GM21447 (cell line): ENCODE results near the gene TMC3.
"Not testable (repeated sequence)": the region's sequence is repeated elsewhere in the genome, so short reads cannot be mapped to it uniquely, and the experiment has no call there.

Source experiments
- ATAC-seq: cut with Tn5 transposase; IDR thresholded peaks from one replicate; pipeline ENCODE4 v1.9.1; 2021; ENCODE audit not compliant: unreplicated experiment

The TMC3 gene

DNA sequence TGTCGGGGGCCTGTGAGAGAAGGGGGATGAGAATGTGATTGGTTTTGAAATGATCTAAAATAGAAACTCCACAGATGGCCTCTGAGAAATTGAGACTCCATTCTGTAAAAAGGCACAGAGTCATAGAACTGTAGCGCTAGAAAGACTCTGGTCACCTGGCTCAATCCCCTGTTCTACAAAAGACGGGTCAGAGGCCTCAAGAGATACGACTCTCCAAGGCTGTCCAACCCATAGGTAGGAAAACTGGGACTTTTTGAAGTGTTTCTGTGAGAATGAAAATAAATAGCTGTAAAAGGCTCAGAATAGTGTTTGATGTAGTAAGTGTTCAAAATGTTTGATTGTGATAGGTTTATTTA lies 11.7 kb upstream of the TMC3 start:
- ATAC-seq, result no peak

DNA sequence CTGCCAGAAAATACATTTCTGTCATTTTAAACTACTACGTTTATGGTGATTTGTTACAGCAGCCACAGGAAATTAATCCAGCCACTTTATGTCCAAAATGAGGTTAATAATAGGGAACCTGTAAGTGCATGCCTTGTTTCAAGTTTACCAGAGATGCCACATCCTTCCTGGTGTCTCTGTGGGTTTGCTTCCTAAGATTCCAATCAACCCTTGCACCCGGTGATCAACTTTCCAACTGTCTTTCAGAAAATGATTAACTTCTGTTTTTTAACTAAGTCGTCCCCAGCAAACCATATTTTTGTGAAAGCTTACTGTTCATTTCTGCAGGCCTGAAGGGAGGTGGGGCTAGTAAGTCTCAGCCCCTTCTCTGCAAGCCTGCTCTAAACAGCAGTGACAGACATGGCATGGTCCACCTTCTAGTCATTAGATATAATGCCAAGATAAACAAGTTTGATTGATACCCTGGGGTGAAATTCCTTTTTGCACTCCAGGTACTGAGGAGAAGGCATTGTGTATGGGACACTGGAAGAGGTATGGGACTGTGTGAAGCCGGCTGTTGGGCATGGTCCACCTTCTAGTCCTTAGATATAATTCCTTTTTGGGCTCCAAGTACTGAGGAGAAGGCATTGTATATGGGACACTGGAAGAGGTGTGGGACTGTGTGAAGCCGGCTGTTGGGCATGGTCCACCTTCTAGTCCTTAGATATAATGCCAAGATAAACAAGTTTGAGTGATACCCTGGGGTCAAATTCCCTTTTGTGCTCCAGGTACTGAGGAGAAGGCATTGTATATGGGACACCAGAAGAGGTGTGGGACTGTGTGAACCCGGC lies 11.1 kb upstream of the TMC3 start:
- ATAC-seq, result no peak

DNA sequence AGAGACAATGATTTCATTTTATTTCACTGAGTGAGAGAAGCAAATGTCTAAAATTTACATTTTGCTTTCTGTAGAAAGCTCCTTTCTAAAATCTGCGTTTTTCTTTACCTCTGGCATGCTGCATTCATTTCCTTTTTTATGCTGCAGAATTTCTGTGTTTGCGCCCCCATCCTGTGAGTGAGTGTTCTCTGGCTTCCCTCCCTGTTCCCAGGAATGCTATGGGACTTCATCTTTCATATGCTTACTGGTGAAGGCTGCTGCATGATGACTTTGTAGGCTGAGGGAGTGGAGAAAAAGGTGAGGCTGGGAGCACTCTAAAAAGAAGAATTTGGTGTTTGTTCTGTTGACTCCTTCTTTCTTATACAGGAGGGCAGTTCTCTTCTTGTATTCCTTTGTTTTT lies 7.7 kb upstream of the TMC3 start:
- no peak for ATAC-seq

DNA sequence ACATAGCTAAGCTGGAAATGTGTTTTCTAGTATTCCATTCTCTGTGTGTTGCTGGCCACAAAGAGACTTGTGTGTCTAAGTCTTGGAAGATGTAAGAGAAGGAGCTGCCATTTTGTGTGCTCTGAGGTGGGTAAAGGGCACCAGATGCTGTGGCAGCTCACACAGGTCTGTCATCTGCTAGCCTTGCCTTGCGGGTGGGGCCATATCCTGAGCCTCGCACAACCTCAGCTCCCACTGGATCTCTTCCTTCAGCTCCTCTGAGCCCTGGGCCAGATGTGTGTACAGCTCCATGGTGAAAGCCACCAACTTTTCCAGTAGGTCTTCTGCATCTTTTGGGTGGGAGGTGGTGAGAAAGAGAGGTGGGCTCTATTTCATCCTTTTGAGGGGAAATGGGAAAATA lies 6.7 kb upstream of the TMC3 start:
- ATAC-seq, result no peak

DNA sequence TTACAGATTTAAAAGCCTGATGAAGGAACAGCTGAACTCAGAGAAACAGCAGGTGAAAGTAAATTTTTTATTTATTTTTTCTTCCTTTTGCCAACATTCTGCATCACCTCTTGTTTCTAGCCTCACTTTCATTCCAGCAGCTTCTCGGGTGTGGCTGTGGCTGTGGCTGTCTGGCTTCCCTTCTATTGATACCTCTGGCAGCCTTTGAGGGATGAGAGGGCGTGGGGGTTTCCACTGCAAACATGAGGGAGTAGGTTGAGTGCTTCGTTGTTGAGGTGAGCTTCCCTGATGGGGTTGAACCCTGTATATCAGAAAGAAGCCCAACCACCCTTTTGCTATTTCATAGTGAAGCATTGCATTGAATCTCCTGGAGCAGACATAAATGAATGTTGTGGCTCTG lies 6.2 kb upstream of the TMC3 start:
- ATAC-seq, result no peak

DNA sequence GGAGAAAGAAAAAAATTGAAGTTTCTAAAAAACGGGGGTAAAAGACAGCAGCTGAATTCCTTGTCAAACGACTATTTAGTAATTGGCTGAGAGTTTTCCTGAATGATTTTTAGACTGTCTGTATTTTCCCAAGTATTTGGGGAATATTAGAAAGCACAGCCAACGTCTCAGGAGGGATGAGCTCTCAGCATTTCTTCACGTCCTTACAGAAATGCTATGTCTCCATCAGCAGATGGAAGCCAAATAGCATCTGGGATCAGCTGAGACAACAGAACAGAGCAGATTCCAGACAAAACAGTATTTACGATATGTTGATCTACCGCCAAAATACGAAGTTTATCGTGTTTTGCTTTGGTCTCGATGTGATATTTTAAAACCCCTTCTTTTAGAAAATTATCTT lies 5.3 kb upstream of the TMC3 start:
- ATAC-seq, result no peak

DNA sequence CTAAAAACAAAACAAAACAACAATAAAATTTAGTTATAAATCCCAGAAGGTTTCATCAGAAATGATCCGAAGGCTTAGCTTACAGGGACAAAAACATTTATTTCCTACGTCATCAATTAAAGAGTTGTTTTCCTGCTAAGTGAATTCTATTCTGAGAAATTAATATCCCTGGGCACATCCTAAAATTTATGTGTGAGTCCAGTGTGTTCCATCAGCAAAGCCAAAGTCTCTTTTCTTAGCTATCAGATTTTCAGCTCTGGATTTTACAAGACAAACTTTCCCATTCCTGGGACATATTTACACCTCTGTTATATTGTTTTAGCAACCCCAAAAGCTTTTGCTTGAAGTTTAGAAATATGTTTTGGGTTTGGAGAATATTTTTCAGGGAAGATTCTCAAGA lies 4.4 kb upstream of the TMC3 start:
- no peak for ATAC-seq

DNA sequence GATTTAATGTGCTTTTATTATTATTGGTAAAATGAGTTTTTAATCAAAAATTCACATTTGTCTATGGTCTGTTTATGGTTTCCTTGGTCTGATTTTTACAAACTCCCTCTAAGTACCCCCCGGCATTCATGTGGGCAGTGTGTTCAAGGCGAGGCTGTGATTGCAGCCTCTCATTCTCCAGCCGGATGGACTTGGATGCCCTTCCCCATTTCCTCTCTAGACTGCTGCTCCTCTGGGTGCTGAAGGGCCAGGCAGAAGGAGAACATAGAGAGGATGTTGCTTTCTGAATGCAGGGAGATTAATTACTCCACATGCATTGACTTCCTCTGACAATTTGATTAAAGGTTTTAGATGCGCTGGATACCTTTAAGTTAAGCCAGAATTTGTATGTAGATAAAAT lies 3.9 kb upstream of the TMC3 start:
- no peak for ATAC-seq

DNA sequence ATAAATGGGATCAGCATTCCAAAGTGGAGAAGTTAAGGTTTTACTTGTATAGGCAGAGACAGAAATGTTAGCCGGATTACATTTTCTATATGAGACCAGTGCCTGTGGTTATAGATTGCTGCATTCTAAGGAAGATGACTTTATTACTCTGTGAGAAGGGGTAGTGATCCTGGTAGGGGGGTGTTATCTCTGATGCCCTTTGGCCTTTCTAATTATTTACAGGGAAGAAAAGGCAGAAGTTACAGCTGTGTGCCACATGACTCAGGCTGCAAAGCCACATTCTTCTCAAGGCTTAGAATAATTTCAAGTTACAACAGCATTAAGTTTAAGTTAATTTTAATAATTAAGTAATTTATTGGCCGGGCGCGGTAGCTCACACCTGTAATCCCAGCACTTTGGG lies 2.2 kb upstream of the TMC3 start:
- no peak for ATAC-seq

DNA sequence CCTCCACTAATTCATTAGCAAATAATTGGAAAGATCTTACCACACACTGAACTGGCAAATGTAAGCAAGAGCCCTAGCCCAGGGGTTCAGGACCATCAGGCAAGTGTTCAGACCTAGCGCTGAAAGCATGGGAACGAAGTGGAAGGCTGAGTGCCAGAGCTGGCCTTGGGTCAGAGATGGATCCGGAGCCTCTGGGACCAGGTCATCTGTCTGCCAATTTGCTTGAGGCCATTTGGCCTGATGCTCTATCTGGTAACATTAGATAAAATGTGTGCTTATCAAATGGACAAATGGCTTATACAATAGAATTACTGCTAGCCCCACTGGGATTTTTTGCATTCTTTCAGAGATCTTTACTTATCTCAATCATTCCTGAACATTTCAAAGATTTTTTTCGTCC lies 1.4 kb upstream of the TMC3 start:
- ATAC-seq, result no peak

DNA sequence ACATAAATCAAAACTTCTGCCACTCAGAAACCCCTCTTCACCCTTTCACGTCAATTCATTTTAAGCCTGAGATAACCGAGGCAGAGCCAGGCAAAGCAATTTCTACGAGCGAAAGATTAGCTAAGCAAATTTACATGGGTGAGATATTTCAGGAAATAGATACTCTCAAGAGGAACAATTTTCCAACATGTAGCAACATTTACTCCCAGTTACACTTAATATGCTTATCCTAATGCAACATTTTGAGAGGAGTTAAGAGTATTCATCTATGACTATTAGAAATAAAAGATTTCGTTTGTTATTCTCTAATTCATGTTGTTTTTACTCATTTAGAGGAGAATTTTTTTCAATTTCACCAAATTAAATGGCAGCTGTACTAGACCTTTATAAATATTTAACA lies 837 bp downstream of the TMC3 start:
- ATAC-seq, result no peak

DNA sequence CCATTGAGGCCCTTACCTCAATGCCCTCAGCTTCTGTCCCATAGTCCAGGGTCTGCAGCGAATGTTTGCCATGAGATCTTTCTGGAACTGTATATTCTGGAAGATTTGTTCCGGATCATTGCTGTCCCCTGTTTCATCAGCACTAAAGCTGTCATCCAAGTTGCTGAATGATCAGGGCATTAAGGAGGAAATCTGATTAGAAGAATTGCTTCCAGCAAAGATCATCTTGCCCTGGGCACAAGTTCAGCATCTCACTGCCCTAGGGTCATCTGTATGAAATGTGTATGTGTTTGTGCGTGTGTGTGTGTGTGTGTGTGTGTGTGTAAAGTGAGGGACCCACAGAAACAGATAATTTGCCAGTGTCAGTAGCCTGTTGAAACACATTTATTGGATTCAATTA lies 1.4 kb downstream of the TMC3 start:
- no peak for ATAC-seq

DNA sequence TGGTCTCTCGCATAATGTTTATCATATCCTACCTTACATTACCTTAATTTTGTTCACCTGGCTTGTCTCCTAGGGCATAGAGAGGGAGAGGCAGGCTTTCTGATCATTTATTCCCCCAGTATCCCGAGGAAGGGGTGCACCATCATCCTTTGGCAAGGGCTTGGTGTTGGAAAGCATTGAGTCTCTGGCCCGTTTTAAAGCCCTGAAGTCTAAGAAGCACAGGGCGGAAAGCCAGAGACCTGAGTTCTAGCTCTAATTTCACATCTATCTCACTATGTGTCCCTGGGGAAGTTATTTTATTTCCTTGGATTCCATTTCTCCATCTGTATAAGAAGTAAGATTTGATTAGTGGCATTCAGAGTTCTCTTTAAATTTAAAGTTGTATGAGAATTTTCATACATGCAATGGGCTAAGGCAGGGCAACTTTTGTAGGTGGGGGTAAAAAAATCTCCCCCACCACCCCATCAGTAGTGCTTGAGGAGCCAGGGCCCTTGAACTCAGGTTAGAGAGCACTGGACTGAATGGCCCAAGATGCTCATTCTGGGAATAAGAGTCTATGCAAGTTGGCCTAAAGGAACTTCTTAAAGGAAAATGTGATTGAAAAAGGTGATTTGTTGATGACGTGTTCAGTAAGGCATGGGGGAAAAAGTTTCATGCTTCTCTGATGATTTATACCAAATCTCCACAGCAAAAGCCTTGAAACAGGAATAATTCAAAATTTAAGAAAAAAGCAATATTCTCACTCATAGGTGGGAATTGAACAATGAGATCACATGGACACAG lies 10.1 kb downstream of the TMC3 start:
- no peak for ATAC-seq

DNA sequence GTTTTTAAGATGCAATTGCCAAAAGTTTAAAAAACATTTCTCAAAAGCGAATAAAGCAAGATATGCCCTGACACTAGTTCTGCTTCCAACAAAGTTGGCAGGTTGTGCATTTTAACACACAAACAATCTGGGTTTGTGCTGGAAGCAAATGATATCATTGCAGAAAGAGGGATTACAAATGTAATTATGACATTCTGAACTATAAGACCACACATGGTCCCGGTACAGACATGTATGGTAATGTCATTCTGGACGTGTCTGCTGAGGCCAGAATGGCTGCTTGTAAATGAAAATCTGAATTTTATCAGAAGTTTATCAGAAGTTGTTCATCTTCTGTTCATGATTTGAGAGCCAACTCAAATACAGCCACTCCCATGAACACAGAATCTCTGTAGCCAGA lies 10.7 kb downstream of the TMC3 start:
- no peak for ATAC-seq

DNA sequence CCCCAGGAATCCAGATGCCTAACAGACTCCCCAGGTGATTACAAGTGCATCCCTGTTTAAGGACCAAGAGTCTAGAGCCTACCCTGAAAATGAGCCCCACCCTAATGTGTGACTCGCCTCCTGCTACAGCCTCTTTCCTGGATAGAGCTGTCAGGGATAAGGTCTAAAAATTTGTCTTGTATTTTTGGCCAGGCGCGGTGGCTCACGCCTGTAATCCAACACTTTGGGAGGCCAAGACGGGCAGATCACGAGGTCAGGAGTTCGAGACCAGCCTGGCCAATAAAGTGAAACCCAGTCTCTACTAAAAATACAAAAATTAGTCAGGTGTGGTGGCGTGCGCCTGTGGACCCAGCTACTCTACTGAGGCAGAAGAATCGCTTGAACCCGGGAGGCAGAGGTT lies 11.2 kb downstream of the TMC3 start:
- ATAC-seq, result no peak

DNA sequence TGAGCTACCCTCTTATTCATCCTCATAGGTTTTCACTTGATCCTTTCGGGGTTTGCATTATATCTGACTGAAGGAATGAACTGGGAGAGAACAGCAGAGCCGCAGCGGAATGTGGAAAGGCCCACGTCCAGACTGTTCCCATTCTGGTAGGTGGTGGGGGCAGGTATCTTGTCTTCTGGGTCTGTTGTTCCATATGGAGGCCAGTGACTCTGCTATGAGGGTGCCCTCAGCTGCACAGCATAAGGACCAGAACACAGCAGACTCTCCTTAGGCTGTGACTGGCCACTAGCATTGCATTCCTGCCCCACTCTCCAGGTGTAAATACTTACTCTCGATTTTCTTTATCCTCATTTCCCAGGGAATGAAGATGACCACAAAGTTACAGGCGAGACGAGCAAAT lies 12.1 kb downstream of the TMC3 start:
- ATAC-seq, result no peak

DNA sequence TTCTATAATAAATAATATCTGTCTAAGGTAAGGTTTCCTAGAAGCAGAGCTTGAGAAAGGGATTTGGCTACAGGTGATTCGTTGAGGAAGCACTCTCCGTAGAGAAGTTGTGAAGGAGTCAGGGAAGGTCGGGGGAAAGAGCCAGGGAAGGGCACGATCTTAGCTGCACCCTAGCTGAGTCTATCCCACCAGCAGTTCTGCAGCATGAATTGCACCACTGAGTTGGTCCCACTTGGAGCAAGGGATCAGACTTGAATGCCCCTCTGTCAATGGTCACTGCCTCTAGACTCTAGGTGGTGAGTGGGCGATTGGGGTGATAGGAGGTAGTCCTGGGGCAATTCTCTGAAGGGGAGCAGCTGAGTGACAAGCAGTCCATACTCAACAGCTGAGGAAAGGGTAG lies 13.5 kb downstream of the TMC3 start:
- ATAC-seq, result no peak

DNA sequence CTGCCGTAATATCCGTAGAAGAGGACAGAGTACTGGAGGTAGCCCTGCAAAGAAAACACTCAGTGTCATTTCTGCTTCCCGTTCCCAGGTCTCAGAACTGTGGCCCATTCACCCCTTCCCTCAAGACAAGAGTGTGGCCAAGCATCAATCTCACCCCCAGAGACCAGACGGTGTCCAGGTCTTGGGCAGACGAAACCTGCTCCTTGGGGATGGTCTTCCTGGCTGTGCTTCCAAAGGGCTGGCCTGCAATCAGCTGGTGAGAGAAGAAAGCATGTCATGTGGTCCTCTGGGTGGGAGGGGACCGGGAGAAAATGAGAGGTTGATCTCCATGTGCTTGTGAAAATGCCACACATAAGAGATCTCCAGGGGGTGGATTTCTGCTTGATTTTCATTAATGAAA lies 15.8 kb downstream of the TMC3 start:
- no peak for ATAC-seq

DNA sequence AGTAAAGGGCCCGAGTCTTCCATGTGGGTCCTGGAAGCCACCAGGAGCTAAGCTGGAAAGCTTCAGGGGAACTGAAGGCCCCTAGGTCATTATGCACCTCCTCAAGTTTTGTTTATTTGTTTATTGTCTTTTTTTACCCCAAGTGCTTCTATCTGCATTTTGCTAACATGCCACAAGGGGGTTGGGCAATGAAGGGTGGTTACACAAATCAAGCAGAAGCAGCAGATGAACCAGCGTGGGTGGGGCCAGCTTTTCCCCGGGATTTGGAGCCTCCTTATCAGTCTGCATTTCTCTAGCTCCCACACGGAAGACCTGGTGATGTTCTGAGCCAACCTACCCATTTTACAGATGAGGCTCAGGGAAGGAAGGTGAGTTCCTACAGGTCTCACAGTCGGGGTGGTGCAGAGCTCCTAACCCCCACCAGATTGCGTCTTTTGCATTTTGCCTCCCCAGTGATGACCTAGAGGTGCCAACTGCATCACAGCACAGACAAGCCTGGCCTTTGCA lies 16.8 kb downstream of the TMC3 start:
- ATAC-seq, result no peak

DNA sequence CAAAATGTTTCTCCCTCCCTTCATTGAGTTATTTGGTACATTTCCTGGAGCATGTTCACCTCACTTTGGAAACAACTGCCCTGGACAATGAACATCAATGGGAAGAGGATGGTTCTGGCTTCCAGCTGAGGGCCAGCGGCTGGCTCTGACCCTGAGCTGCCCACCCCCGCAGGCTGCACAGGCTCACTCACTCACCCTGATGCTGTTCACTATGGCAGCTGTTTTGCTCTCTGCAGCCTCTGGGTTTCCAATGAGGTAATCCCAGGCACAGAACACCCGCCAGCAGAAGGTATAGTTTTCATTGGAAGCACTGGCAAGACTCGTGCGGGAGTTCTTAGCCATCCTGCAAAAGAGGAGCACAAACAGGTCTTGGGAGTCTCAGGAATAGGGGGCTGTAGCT lies 17.8 kb downstream of the TMC3 start:
- ATAC-seq, result no peak

DNA sequence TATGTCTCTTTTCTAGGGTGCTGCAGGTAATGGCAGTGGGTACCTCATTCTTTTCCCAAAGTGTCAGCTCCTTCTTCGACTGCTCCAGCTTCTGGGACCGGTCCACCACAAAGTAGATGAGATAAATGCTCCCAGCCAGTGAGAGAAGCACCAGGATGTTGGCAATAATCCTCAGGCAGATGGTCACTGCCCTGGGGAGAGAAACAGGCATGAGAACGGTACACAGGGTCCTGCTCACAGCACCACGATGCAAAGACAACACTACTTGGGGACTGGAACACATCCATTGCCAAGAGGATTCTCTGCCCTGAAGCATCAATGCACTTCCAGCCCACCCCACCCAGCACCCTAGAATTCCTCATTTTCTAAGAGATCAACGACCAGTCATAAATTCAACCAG lies 22.4 kb downstream of the TMC3 start:
- ATAC-seq, result no peak

DNA sequence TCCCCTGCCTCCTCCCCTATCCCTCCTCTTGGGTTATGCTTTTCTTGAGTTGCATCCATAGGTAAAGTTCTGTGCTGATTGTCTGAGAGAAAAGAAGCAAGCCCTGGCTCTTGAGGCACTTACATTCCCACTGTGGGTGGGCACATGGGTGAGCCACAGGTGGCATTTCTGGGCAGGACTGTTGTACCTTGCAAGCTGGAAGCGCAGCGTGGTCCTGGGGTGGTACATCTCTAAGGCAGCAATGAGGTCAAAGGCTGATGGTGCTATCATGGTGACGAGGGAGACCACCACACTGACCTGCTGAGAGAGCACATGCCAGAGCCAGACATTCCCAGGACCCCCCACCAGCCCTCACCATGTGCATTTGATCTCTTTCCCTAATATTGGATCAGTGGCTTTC lies 24.7 kb downstream of the TMC3 start:
- no peak for ATAC-seq

DNA sequence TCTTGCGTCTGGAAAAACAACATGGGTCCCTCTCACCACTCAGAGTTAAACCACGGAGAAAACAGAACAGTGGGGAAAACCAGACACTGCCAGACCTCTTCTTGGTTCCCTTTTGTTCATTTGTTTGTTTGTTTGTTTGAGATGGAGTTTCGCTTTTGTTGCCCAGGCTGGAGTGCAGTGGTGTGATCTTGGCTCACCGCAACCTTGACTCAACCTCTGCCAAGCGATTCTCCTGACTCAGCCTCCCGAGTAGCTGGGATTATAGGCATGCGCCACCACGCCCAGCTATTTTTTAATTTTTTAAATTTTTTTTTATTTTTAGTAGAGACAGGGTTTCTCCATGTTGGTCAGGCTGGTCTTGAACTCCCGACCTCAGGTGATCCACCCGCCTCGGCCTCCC lies 25.3 kb downstream of the TMC3 start:
- not testable (repeated sequence) for ATAC-seq
